HepG2 (cell line): ENCODE data around the gene DNM1. TPM values are rescaled to one million over a fixed set of nuclear protein-coding genes. Genes with fewer than 3 reads are reported as not detected.

Experiments used
- ATAC-seq: fragments of 200-7000 bp; cut with Tn5 transposase; 3 replicates; pipeline ENCODE4 v1.9.1; 2020; ENCODE audit warnings: mild to moderate bottlenecking, moderate library complexity
- BruUV-seq: library from RNA; stranded (reverse); fragments of 400-500 nt; replicated peaks from 2 replicates; lab custom pipeline; 2021; lab: Mats Ljungman, UMichigan
- CTCF ChIA-PET: fragments of 300-600 bp; formaldehyde crosslinking; extraction: SDS; loops from one replicate; lab custom pipeline; 2021; ENCODE audit warnings: low total read pairs, inconsistent platforms, low intra/inter-chr PET ratio; lab: Yijun Ruan, JAX
- POLR2A ChIA-PET: fragments of 350-600 bp; sonication (Branson Sonifier 250); formaldehyde crosslinking; loops from one replicate; lab custom pipeline; 2020; ENCODE audit warnings: antibody characterized with exemption, inconsistent platforms; lab: Yijun Ruan, JAX
- DNase-seq: peaks from one replicate; pipeline ENCODE4 v3.0.0-alpha.2; 2015; ENCODE audit warnings: low spot score
- FAIRE-seq: peaks from 3 replicates; lab custom pipeline; 2011; peaks lifted over from hg19 to GRCh38; lab: Jason Lieb, UNC
- H2AFZ ChIP-seq: one replicate; pipeline ENCODE4 v1.6.1; 2011; ENCODE audit warnings: low read length, inconsistent platforms
- H3K27ac ChIP-seq: fragments of 300-600 bp; 3 replicates; pipeline ENCODE4 v1.8.0; 2011; ENCODE audit warnings: mixed run types, mild to moderate bottlenecking, mixed read lengths, low read length, inconsistent platforms; ENCODE audit not compliant: insufficient read depth; ENCODE audit errors: extremely low read length
- H3K27me3 ChIP-seq, 2 experiments: fragments of 200-600 bp in 1 of 2; 2 replicates in 1 of 2; 3 replicates in 1 of 2; pipeline versions ENCODE4 v1.6.0 to v1.8.0; 2011; ENCODE audit warnings: low read length in 2 of 2, mild to moderate bottlenecking in 2 of 2, moderate library complexity in 2 of 2, inconsistent platforms in 1 of 2; ENCODE audit not compliant: insufficient read depth in 2 of 2, control insufficient read depth in 1 of 2
- H3K36me3 ChIP-seq, 2 experiments: fragments of 200-600 bp in 1 of 2; replicated peaks in 1 of 2; 2 replicates in 1 of 2; 3 replicates in 1 of 2; pipeline versions ENCODE4 v1.5.1 to v1.8.0; 2011; ENCODE audit warnings: low read length in 2 of 2, inconsistent platforms in 1 of 2; ENCODE audit not compliant: insufficient read depth in 2 of 2, control insufficient read depth in 1 of 2
- H3K4me1 ChIP-seq: 2 replicates; pipeline ENCODE4 v1.5.1; 2012; ENCODE audit warnings: low read length, inconsistent platforms; ENCODE audit not compliant: insufficient read depth
- H3K4me2 ChIP-seq: 2 replicates; pipeline ENCODE4 v1.6.0; 2011; ENCODE audit warnings: low read depth, low read length, inconsistent platforms
- H3K4me3 ChIP-seq, 3 experiments: fragments of 200-600 bp in 1 of 3; sonication (generic), shearing (Covaris generic) in 1 of 3; replicated peaks in 1 of 3; 2 replicates each; pipeline ENCODE4 v1.5.1; 2011 to 2016; ENCODE audit warnings: low read length in 3 of 3, inconsistent platforms in 2 of 3, low read depth in 2 of 3, mild to moderate bottlenecking in 2 of 3, control low read depth in 1 of 3, mixed read lengths in 1 of 3; ENCODE audit not compliant: insufficient read depth in 1 of 3
- H3K79me2 ChIP-seq: one replicate; pipeline ENCODE4 v1.6.1; 2011; ENCODE audit warnings: low read length, inconsistent platforms; ENCODE audit not compliant: insufficient read depth
- H3K9ac ChIP-seq: 2 replicates; pipeline ENCODE4 v1.6.0; 2011; ENCODE audit warnings: mild to moderate bottlenecking, low read depth, low read length, inconsistent platforms; ENCODE audit not compliant: insufficient read depth
- H3K9me3 ChIP-seq: 2 replicates; pipeline ENCODE4 v1.5.1; 2012; ENCODE audit warnings: mild to moderate bottlenecking, low read length
- H4K20me1 ChIP-seq: 2 replicates; pipeline ENCODE4 v1.6.0; 2011; ENCODE audit warnings: inconsistent platforms, mild to moderate bottlenecking, low read length, moderate library complexity; ENCODE audit not compliant: insufficient read depth
- MTF2 ChIP-seq: sonication (generic); formaldehyde crosslinking; IDR thresholded peaks from 2 replicates; pipeline ENCODE4 v1.5.0; 2020; ENCODE audit warnings: missing genetic modification reagents, borderline replicate concordance
- NCOA2 ChIP-seq: sonication (generic); formaldehyde crosslinking; IDR thresholded peaks from 2 replicates; pipeline ENCODE4 v1.8.0; 2022; ENCODE audit warnings: inconsistent platforms
- POLR2A ChIP-seq, 2 experiments: IDR thresholded peaks; 2 replicates each; pipeline ENCODE4 v1.6.1; 2011; ENCODE audit warnings: low read depth in 2 of 2, low read length in 2 of 2, mild to moderate bottlenecking in 1 of 2, moderate library complexity in 1 of 2; ENCODE audit not compliant: insufficient read depth in 1 of 2
- PREB ChIP-seq: sonication (generic); formaldehyde crosslinking; IDR thresholded peaks from 2 replicates; pipeline ENCODE4 v1.4.0; 2020; ENCODE audit warnings: missing genetic modification reagents
- ZNF18 ChIP-seq: sonication (generic); formaldehyde crosslinking; IDR thresholded peaks from 2 replicates; pipeline ENCODE4 v1.8.0; 2022; ENCODE audit warnings: mild to moderate bottlenecking, missing genetic modification reagents; ENCODE audit not compliant: insufficient replicate concordance
- ZNF619 ChIP-seq: sonication (generic); formaldehyde crosslinking; IDR thresholded peaks from 2 replicates; pipeline ENCODE4 v1.4.0; 2020; ENCODE audit warnings: mild to moderate bottlenecking, missing genetic modification reagents
- WGBS: methylation state at CpG from one replicate; pipeline ENCODE4 v1.1.6; 2017; ENCODE audit warnings: low lambda C conversion rate; 5-methylcytosine and 5-hydroxymethylcytosine counted together
- in situ Hi-C: cut with HindIII; loops from 2 replicates; pipeline ENCODE4 v1.10.0; 2017; ENCODE audit warnings: low pct_unique_long_range_greater_than_20kb; ENCODE audit not compliant: extremely low pct_ligation_motif_present
- intact Hi-C: fragments of 100-400 bp; cut with micrococcal nuclease; formaldehyde crosslinking; loops from one replicate; pipeline ENCODE4 v1.10.0; 2022; ENCODE audit not compliant: unreplicated experiment
- polyA plus RNA-seq, 8 experiments: library from polyadenylated mRNA; depleted of rRNA in 3 of 8; stranded (reverse) in 7 of 8; unstranded in 1 of 8; fragments of >200 nt; fragmentation: Illumina TruSeq in 4 of 8; extraction: Trizol in 4 of 8; gene quantifications; 2 replicates each; pipeline versions ENCODE4 v1.2.1 to v1.2.3, GENCODE V29; 2011 to 2016; ENCODE audit warnings: low read depth in 4 of 8, missing spikeins in 1 of 8, mixed read lengths in 1 of 8; ENCODE audit not compliant: insufficient read depth in 1 of 8
- total RNA-seq, 5 experiments: library from RNA; depleted of rRNA; stranded (reverse); fragments of >200 nt; fragmentation: Illumina TruSeq; extraction: Trizol; gene quantifications; 2 replicates each; pipeline ENCODE4 v1.2.3, GENCODE V29; 2016; ENCODE audit warnings: low read depth in 1 of 5

The DNM1 gene
- total and polyA plus RNA-seq, 2 of the 13 experiments (the other 11 are each of a cell fraction or from before 2014, with no cell fraction given): 0.13 to 0.58 TPM

- Histone ChIP-seq H3K27ac (no peak overlapping the region), H3K9me3 (no peaks in the 10 kb centered on the region), H3K27me3 (no peaks in the 10 kb centered on the region), H3K79me2 (no peaks in the 10 kb centered on the region), H3K4me2 (no peak overlapping the region), H4K20me1 (no peaks in the 10 kb centered on the region), H3K4me1 (no peaks in the 10 kb centered on the region), H3K36me3 (peaks cover 14 to 69% of the 10 kb centered on the region in 2 experiments), H3K4me3 (no peak overlapping the region), H2AFZ (no peak overlapping the region), H3K9ac (no peak overlapping the region)
- intact Hi-C loops: no loop called here
- TF ChIP-seq MTF2 (CRISPR knock-in tag): no peak
- no peak for TF ChIP-seq PREB
- TF ChIP-seq ZNF619 (CRISPR knock-in tag): no peak
- TF ChIP-seq ZNF18 (CRISPR knock-in tag): no peak
- peak in 1 of 2 experiments; percentile 19; a peak in 1 of 4 replicates for TF ChIP-seq POLR2A (IDR thresholded peaks at IDR 0.05; ENCODE audit: insufficient read depth in 1 of 2, low read depth in 2 of 2, low read length in 2 of 2)
- no peak for TF ChIP-seq NCOA2 (CRISPR knock-in tag)
- over 99% methylated on average over 10 of the region's 10 CpGs for WGBS
- CTCF ChIA-PET: no interaction called here
- POLR2A ChIA-PET: no interaction called here
- no TSS peak for BruUV-seq
- in situ Hi-C loops: no loop called here
- no peak for ATAC-seq
- FAIRE-seq: no peak
- no peak for DNase-seq
These were observed 62.2 kb downstream of the DNM1 start for GRCh38 chr9:128265348-128265847.
